Endothelial cell of umbilical vein (primary cell): Measurements from ENCODE around the gene SBK3. TPM values are rescaled to one million over a fixed set of nuclear protein-coding genes. Genes with fewer than 3 reads are reported as not detected.
A peak's percentile ranks its signal among the peaks of the same experiment; 100 is the strongest.

ENCODE experiments used
- BruUV-seq: library from RNA; stranded (reverse); fragments of 400-500 nt; replicated peaks from 2 replicates; lab custom pipeline; 2021; lab: Mats Ljungman, UMichigan
- CTCF ChIA-PET: fragments of 300-600, 350-600 bp; sonication (Branson Sonifier 250); formaldehyde crosslinking; loops from one replicate; lab custom pipeline; 2021; ENCODE audit warnings: antibody characterized with exemption, inconsistent platforms; lab: Charles Lee
- POLR2A ChIA-PET: fragments of 300-600, 350-600 bp; sonication (Branson Sonifier 250); formaldehyde crosslinking; loops from one replicate; lab custom pipeline; 2021; ENCODE audit warnings: antibody characterized with exemption, inconsistent platforms; lab: Charles Lee
- DNase-seq: peaks from one replicate; pipeline ENCODE4 v3.0.0-alpha.2; 2011; ENCODE audit warnings: low read depth, low spot score
- FAIRE-seq: peaks from 2 replicates; lab custom pipeline; 2011; peaks lifted over from hg19 to GRCh38; lab: Jason Lieb, UNC
- H2AFZ ChIP-seq: 2 replicates; pipeline ENCODE4 v1.6.0; 2012; ENCODE audit warnings: low read depth, low read length, control low read depth, inconsistent platforms
- H3K27ac ChIP-seq: 2 replicates; pipeline ENCODE4 v1.5.1; 2011; ENCODE audit warnings: low read depth, mild to moderate bottlenecking, control low read depth, low read length, moderate library complexity; ENCODE audit not compliant: insufficient read depth
- H3K27me3 ChIP-seq, 2 experiments: 2 replicates each; pipeline versions ENCODE4 v1.6.0 to v1.6.1; 2011; ENCODE audit warnings: low read length in 2 of 2, mixed read lengths in 1 of 2; ENCODE audit not compliant: control insufficient read depth in 2 of 2, insufficient read depth in 2 of 2
- H3K36me3 ChIP-seq, 2 experiments: 2 replicates in 1 of 2; 3 replicates in 1 of 2; pipeline ENCODE4 v1.5.1; 2011; ENCODE audit warnings: low read length in 2 of 2, mild to moderate bottlenecking in 1 of 2, moderate library complexity in 1 of 2; ENCODE audit not compliant: control insufficient read depth in 2 of 2, insufficient read depth in 2 of 2; ENCODE audit errors: extremely low read depth in 1 of 2
- H3K4me1 ChIP-seq: 3 replicates; pipeline ENCODE4 v1.5.1; 2011; ENCODE audit warnings: mild to moderate bottlenecking, low read length; ENCODE audit not compliant: control insufficient read depth, insufficient read depth; ENCODE audit errors: extremely low read depth
- H3K4me2 ChIP-seq: 2 replicates; pipeline ENCODE4 v1.6.1; 2011; ENCODE audit warnings: low read length, control low read depth, mixed read lengths; ENCODE audit not compliant: insufficient read depth
- H3K4me3 ChIP-seq, 3 experiments: fragments of 200-600 bp in 1 of 3; sonication (generic), shearing (Covaris generic) in 1 of 3; replicated peaks in 1 of 3; 2 replicates each; pipeline ENCODE4 v1.5.1; 2011 to 2016; ENCODE audit warnings: control low read depth in 3 of 3, low read length in 3 of 3, mild to moderate bottlenecking in 2 of 3, inconsistent platforms in 1 of 3, low read depth in 1 of 3, moderate library complexity in 1 of 3; ENCODE audit not compliant: insufficient read depth in 1 of 3
- H3K79me2 ChIP-seq: 2 replicates; pipeline ENCODE4 v1.6.0; 2012; ENCODE audit warnings: low read length, inconsistent platforms; ENCODE audit not compliant: control insufficient read depth, insufficient read depth
- H3K9ac ChIP-seq: replicated peaks from 2 replicates; pipeline ENCODE3; 2011; ENCODE audit warnings: low read length, control low read depth; ENCODE audit not compliant: insufficient read depth; ENCODE audit errors: extremely low read depth
- H3K9me1 ChIP-seq: replicated peaks from 3 replicates; pipeline ENCODE4 v1.6.0; 2011; ENCODE audit warnings: mild to moderate bottlenecking, low read length; ENCODE audit not compliant: control insufficient read depth, insufficient read depth; ENCODE audit errors: extremely low read depth
- H3K9me3 ChIP-seq: replicated peaks from 2 replicates; pipeline ENCODE4 v1.5.1; 2012; ENCODE audit warnings: low read length, inconsistent platforms; ENCODE audit not compliant: control insufficient read depth, insufficient read depth
- H4K20me1 ChIP-seq: replicated peaks from 2 replicates; pipeline ENCODE3; 2011; ENCODE audit warnings: mild to moderate bottlenecking, low read length; ENCODE audit not compliant: control insufficient read depth, insufficient read depth; ENCODE audit errors: extremely low read depth
- CTCF ChIP-seq, 2 donors: IDR thresholded peaks; 1 replicate in 1 of 2; 2 replicates in 1 of 2; pipeline ENCODE4 v1.5.1; 2011; ENCODE audit warnings: low read length in 2 of 2, mild to moderate bottlenecking in 2 of 2, moderate library complexity in 2 of 2, control low read depth in 1 of 2, inconsistent platforms in 1 of 2, low read depth in 1 of 2; ENCODE audit not compliant: insufficient read depth in 1 of 2; ENCODE audit errors: extremely low read depth in 1 of 2
- EZH2 ChIP-seq: IDR thresholded peaks from 2 replicates; pipeline ENCODE4 v1.6.1; 2012; ENCODE audit warnings: borderline replicate concordance, low read depth, mild to moderate bottlenecking, moderate library complexity, low read length, inconsistent platforms; ENCODE audit not compliant: severe bottlenecking
- FOS ChIP-seq: IDR thresholded peaks from 2 replicates; pipeline ENCODE4 v1.6.1; 2011; ENCODE audit warnings: mild to moderate bottlenecking, low read length, moderate library complexity, borderline replicate concordance; ENCODE audit not compliant: insufficient read depth
- GATA2 ChIP-seq: IDR thresholded peaks from 2 replicates; pipeline ENCODE4 v1.7.0; 2011; ENCODE audit warnings: low read depth, mild to moderate bottlenecking, moderate library complexity, mixed read lengths, low read length; ENCODE audit not compliant: insufficient read length, insufficient read depth
- JUN ChIP-seq: IDR thresholded peaks from 2 replicates; pipeline ENCODE4 v1.6.1; 2011; ENCODE audit warnings: borderline replicate concordance, low read depth; ENCODE audit not compliant: insufficient read length, insufficient read depth
- MAX ChIP-seq: IDR thresholded peaks from 2 replicates; pipeline ENCODE4 v1.6.1; 2011; ENCODE audit not compliant: insufficient read depth, insufficient read length
- MYC ChIP-seq: IDR thresholded peaks from one replicate; pipeline ENCODE4 v1.6.1; 2011; ENCODE audit warnings: mild to moderate bottlenecking, low read depth, low read length
- POLR2A ChIP-seq: IDR thresholded peaks from 2 replicates; pipeline ENCODE4 v1.6.1; 2012; ENCODE audit warnings: low read depth, mild to moderate bottlenecking, control low read depth, low read length
- POLR2AphosphoS5 ChIP-seq: IDR thresholded peaks from 2 replicates; pipeline ENCODE4 v1.6.1; 2012; ENCODE audit warnings: low read depth, mild to moderate bottlenecking, control low read depth, low read length, moderate library complexity; ENCODE audit not compliant: insufficient read depth
- dilution Hi-C: fragments of 300-500 bp; cut with MboI; formaldehyde crosslinking; loops from one replicate; pipeline ENCODE4 v1.15.0; 2019; ENCODE audit warnings: low sequenced_read_pairs; ENCODE audit not compliant: extremely low pct_ligation_motif_present
- intact Hi-C: fragments of 100-400 bp; cut with micrococcal nuclease; formaldehyde crosslinking; loops from one replicate; pipeline ENCODE4 v1.10.0; 2022
- polyA plus RNA-seq, 4 experiments: library from polyadenylated mRNA; depleted of rRNA in 3 of 4; stranded (reverse) in 3 of 4; unstranded in 1 of 4; fragments of >200 nt; gene quantifications; 2 replicates each; pipeline versions ENCODE4 v1.2.1 to v1.2.3, GENCODE V29; 2011 to 2012; ENCODE audit warnings: missing spikeins in 1 of 4
- total RNA-seq: library from RNA; stranded (reverse); gene quantifications from 2 replicates; pipeline ENCODE4 v1.2.3, GENCODE V29; 2021

SBK3 gene
- total and polyA plus RNA-seq, 2 donors (not counting 3 experiments of a cell fraction or from before 2014, with no cell fraction given), result 0.18 to 0.62 TPM

DNA sequence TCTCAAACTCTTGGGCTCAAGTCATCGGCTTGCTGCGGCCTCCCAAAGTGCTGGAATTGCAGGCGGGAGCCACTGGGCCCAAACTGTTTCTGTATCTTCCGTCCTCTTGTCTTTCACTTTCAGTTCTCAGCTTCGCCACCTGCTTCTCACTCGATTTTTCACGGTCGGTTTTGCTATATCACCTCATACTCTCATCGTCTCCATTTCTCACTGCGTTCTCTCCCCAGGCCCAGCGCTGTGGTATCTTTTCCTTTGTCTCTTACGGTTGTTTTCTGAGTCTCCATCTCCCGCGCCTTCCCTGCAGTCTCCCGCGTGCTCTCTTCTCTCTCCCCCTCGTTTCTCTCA, 42.2 kb downstream of the SBK3 start:
- Histone ChIP-seq H3K9ac (no peak overlapping the region), H3K79me2 (no peaks in the 10 kb centered on the region), H3K4me2 (no peak overlapping the region), H3K9me3 (no peaks in the 10 kb centered on the region), H3K27ac (no peak overlapping the region), H3K36me3 (no peaks in the 10 kb centered on the region), H3K4me1 (no peaks in the 10 kb centered on the region), H3K9me1 (no peaks in the 10 kb centered on the region), H3K27me3 (no peaks in the 10 kb centered on the region), H4K20me1 (no peaks in the 10 kb centered on the region), H2AFZ (peak overlapping the region; percentile 52), H3K4me3 (no peak overlapping the region)
- TF ChIP-seq CTCF (IDR thresholded peaks at IDR 0.05; ENCODE audit: extremely low read depth in 1 of 2, insufficient read depth in 1 of 2, low read depth in 1 of 2, low read length in 2 of 2), result no peak
- no peak for TF ChIP-seq POLR2AphosphoS5
- no peak for TF ChIP-seq FOS
- TF ChIP-seq EZH2, result no peak
- TF ChIP-seq POLR2A, result no peak
- TF ChIP-seq MAX, result no peak
- TF ChIP-seq GATA2, result no peak
- TF ChIP-seq MYC, result no peak
- no peak for TF ChIP-seq JUN
- DNase-seq (no peak), FAIRE-seq (no peak)
- intact Hi-C loops (loop anchor here (1.0 kb wide), 2 partner anchors 202 to 211 kb away; no protein-coding TSS in a partner anchor), dilution Hi-C loops (no loop called here)
- BruUV-seq, result no TSS peak
- ChIA-PET POLR2A (interaction anchor here (1.4 kb wide), 1 partner anchor 36 kb away, joined by 7 read pairs; no protein-coding TSS in a partner anchor), CTCF (interaction anchor here (0.7 to 5.4 kb wide), 35 partner anchors 9 to 415 kb away, joined by 3 to 298 read pairs (median 6); partner anchors contain the start of genes FIZ1, ISOC2, NAT14 and PPP1R12C)
